ENCODE measurements around the gene CAMK2D. TPM values are rescaled to one million over a fixed set of nuclear protein-coding genes. Genes with fewer than 3 reads are reported as not detected.

Gene CAMK2D
- total RNA-seq, 1 experiment from 2014 or later, result 9.0 TPM

- WGBS (ENCODE audit: extremely low coverage, insufficient read length, low lambda C conversion rate), result no CpG with 5 or more reads among the region's 1 CpG
- TF ChIP-seq CTCF (conservative IDR thresholded peaks at IDR 0.05), result no peak
- no peak overlapping the region for H2BK20ac ChIP-seq (ENCODE audit: low read depth, low read length, poor library complexity, severe bottlenecking)
- no peak overlapping the region for H4K91ac ChIP-seq (ENCODE audit: insufficient read length, low read depth, low read length)
- H4K8ac ChIP-seq (replicated peaks; ENCODE audit: insufficient read length, low read depth, low read length), result no peak overlapping the region
- H3K4me2 ChIP-seq (ENCODE audit: insufficient read depth, insufficient read length, low read length), result no peak overlapping the region
- H2BK15ac ChIP-seq (ENCODE audit: low read depth, low read length), result no peak overlapping the region
- no peak overlapping the region for H3K27ac ChIP-seq (ENCODE audit: insufficient read length, low read depth, low read length)
- no peak overlapping the region for H2BK5ac ChIP-seq (ENCODE audit: insufficient read length, low read length)
- no peaks in the 10 kb centered on the region for H3K4me1 ChIP-seq (ENCODE audit: insufficient read depth, low read length)
- H2BK120ac ChIP-seq (ENCODE audit: low read depth, low read length, poor library complexity, severe bottlenecking), result no peak overlapping the region
- H3K4ac ChIP-seq (ENCODE audit: low read depth, low read length), result no peak overlapping the region
- H4K5ac ChIP-seq (ENCODE audit: insufficient read length, low read depth, low read length), result no peak overlapping the region
- no peak overlapping the region for H3K14ac ChIP-seq (ENCODE audit: insufficient read depth, low read length)
- no peaks in the 10 kb centered on the region for H3K79me2 ChIP-seq (ENCODE audit: insufficient read depth, low read length)
- DNase-seq, result no peak
- no peaks in the 10 kb centered on the region for H3K9me3 ChIP-seq (ENCODE audit: control insufficient read depth, low read depth, low read length)
- no peak overlapping the region for H3K27ac Mint-ChIP-seq
- H2AK5ac ChIP-seq (ENCODE audit: insufficient read length, low read length), result no peak overlapping the region
- H3K18ac ChIP-seq (ENCODE audit: insufficient read length, low read depth, low read length), result no peak overlapping the region
- H3K9me3 Mint-ChIP-seq, result no peaks in the 10 kb centered on the region
- H3K36me3 Mint-ChIP-seq (ENCODE audit: insufficient read depth in 1 of 3, low read depth in 3 of 3), result no peaks in the 10 kb centered on the region
- H3K9ac ChIP-seq (ENCODE audit: extremely low read depth, insufficient read length, low read length), result no peak overlapping the region
- H3K79me1 ChIP-seq (ENCODE audit: insufficient read depth, low read depth, low read length, poor library complexity, severe bottlenecking), result no peaks in the 10 kb centered on the region
- H3K23ac ChIP-seq (ENCODE audit: insufficient read length, low read depth, low read length), result no peak overlapping the region
- no peaks in the 10 kb centered on the region for H4K20me1 ChIP-seq (ENCODE audit: control insufficient read depth, insufficient read depth, insufficient read length)
- no peak overlapping the region for H2AFZ ChIP-seq (ENCODE audit: low read length)
- H3K4me3 Mint-ChIP-seq, result no peak overlapping the region
- H3K56ac ChIP-seq (ENCODE audit: insufficient read length, low read depth, low read length), result no peak overlapping the region
- H2BK12ac ChIP-seq (ENCODE audit: insufficient read length, low read depth, low read length), result no peak overlapping the region
- H3K4me1 Mint-ChIP-seq, result peaks cover 3 to 7% of the 10 kb centered on the region in 2 experiments; a peak in 2 of 4 replicates
- no peak overlapping the region for H3T11ph ChIP-seq (ENCODE audit: low read length)
- H3K23me2 ChIP-seq (ENCODE audit: insufficient read length, low read depth, low read length, poor library complexity, severe bottlenecking), result no peaks in the 10 kb centered on the region
- no peaks in the 10 kb centered on the region for H3K27me3 ChIP-seq (ENCODE audit: insufficient read depth, low read length)
- H3K27me3 Mint-ChIP-seq (ENCODE audit: low read depth), result no peaks in the 10 kb centered on the region
Measured at GRCh38 chr4:113674251-113674650, 87.3 kb downstream of the CAMK2D start.
